HepG2 (cell line): ENCODE results near the gene TNP2. TPM values are rescaled to one million over a fixed set of nuclear protein-coding genes. Genes with fewer than 3 reads are reported as not detected.

ENCODE experiments used
- CCAR2 ChIP-seq: fragments of 200-400 bp; formaldehyde crosslinking; optimal IDR thresholded peaks from 2 replicates; pipeline ENCODE3; 2018; ENCODE audit warnings: low read depth, mild to moderate bottlenecking, low read length, moderate library complexity
- HNF4A ChIP-seq: sonication (generic); formaldehyde crosslinking; IDR thresholded peaks from 2 replicates; pipeline ENCODE4 v1.4.0; 2020; ENCODE audit warnings: missing genetic modification reagents
- IRX3 ChIP-seq: sonication (generic); formaldehyde crosslinking; IDR thresholded peaks from 2 replicates; pipeline ENCODE4 v1.8.1; 2023; ENCODE audit warnings: mild to moderate bottlenecking, low read depth, missing genetic modification reagents, borderline replicate concordance
- JUND ChIP-seq: sonication (generic); formaldehyde crosslinking; IDR thresholded peaks from 2 replicates; pipeline ENCODE4 v1.8.0; 2022; ENCODE audit warnings: mild to moderate bottlenecking, missing genetic modification reagents
- MED1 ChIP-seq: sonication (generic); formaldehyde crosslinking; IDR thresholded peaks from 2 replicates; pipeline ENCODE4 v1.4.0; 2020; ENCODE audit warnings: missing genetic modification reagents
- RBFOX2 ChIP-seq: fragments of 200-400 bp; formaldehyde crosslinking; IDR thresholded peaks from 2 replicates; pipeline ENCODE4 v1.6.1; 2017; ENCODE audit warnings: low read depth, mild to moderate bottlenecking, low read length
- SMAD3 ChIP-seq: sonication (generic); formaldehyde crosslinking; IDR thresholded peaks from 2 replicates; pipeline ENCODE4 v1.4.0; 2020; ENCODE audit warnings: missing genetic modification reagents
- SUZ12 ChIP-seq: fragments of 150-350 bp; IDR thresholded peaks from 2 replicates; pipeline ENCODE4 v1.6.1; 2014; ENCODE audit warnings: low read depth, low read length
- TMF1 ChIP-seq: sonication (generic); formaldehyde crosslinking; IDR thresholded peaks from 2 replicates; pipeline ENCODE4 v1.8.1; 2022; ENCODE audit warnings: low read depth, missing genetic modification reagents
- YEATS2 ChIP-seq: sonication (generic); formaldehyde crosslinking; IDR thresholded peaks from 2 replicates; pipeline ENCODE4 v1.4.0; 2020; ENCODE audit warnings: missing genetic modification reagents, borderline replicate concordance
- ZIK1 ChIP-seq: sonication (generic); formaldehyde crosslinking; IDR thresholded peaks from 2 replicates; pipeline ENCODE4 v1.5.0; 2020; ENCODE audit warnings: mild to moderate bottlenecking, low read depth, missing genetic modification reagents, borderline replicate concordance
- polyA plus RNA-seq, 8 experiments: library from polyadenylated mRNA; depleted of rRNA in 3 of 8; stranded (reverse) in 7 of 8; unstranded in 1 of 8; fragments of >200 nt; fragmentation: Illumina TruSeq in 4 of 8; extraction: Trizol in 4 of 8; gene quantifications; 2 replicates each; pipeline versions ENCODE4 v1.2.1 to v1.2.3, GENCODE V29; 2011 to 2016; ENCODE audit warnings: low read depth in 4 of 8, missing spikeins in 1 of 8, mixed read lengths in 1 of 8; ENCODE audit not compliant: insufficient read depth in 1 of 8
- total RNA-seq, 5 experiments: library from RNA; depleted of rRNA; stranded (reverse); fragments of >200 nt; fragmentation: Illumina TruSeq; extraction: Trizol; gene quantifications; 2 replicates each; pipeline ENCODE4 v1.2.3, GENCODE V29; 2016; ENCODE audit warnings: low read depth in 1 of 5
- TF ChIP-seq, protein P1 (sequence below): sonication (generic); formaldehyde crosslinking; IDR thresholded peaks from 2 replicates; pipeline ENCODE4 v1.4.0; 2020; ENCODE audit warnings: missing genetic modification reagents
- TF ChIP-seq, protein P2 (sequence below): IDR thresholded peaks from 2 replicates; pipeline ENCODE4 v1.6.1; 2012; ENCODE audit warnings: inconsistent platforms
- TF ChIP-seq, protein P3 (sequence below): sonication (generic); formaldehyde crosslinking; IDR thresholded peaks from 2 replicates; pipeline ENCODE4 v1.4.0; 2020; ENCODE audit warnings: missing genetic modification reagents, borderline replicate concordance
- TF ChIP-seq, protein P4 (sequence below): sonication (generic); formaldehyde crosslinking; IDR thresholded peaks from 2 replicates; pipeline ENCODE4 v1.5.1; 2020; ENCODE audit warnings: mild to moderate bottlenecking, missing genetic modification reagents, borderline replicate concordance
- TF ChIP-seq, protein P5 (sequence below): sonication (generic); formaldehyde crosslinking; IDR thresholded peaks from 2 replicates; pipeline ENCODE4 v1.8.0; 2022; ENCODE audit warnings: missing genetic modification reagents, low read depth, mild to moderate bottlenecking, borderline replicate concordance
- TF ChIP-seq, protein P6 (sequence below): IDR thresholded peaks from 2 replicates; pipeline ENCODE4 v1.6.1; 2016

The TNP2 gene
- total and polyA plus RNA-seq, 2 of the 13 experiments (the other 11 are each of a cell fraction or from before 2014, with no cell fraction given), result not detected

DNA sequence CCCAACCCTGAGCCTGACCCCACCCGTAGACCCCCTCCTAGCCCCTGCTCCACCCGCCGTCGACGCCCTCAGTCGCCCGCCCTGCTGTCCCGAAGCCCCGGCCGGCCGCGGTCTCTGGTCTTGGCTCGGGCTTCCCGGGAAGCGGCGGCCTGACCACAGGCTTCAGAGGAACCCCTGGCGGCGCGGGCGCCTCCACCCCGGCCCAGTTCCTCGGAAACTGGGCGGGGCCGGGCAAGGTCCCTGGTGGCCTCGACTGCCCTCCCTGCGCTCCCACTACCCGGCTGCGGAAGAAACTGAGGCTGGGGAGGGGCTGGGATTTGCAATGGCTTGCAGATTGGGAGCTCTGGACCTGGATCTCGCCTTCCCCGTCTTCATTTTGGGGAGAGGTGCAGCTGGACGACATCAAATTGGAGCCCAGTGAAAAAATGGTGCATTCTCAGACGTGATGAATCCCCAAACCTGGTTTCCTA lies 12.4 kb downstream of the TNP2 start (continued):
- TF ChIP-seq, protein P1, sequence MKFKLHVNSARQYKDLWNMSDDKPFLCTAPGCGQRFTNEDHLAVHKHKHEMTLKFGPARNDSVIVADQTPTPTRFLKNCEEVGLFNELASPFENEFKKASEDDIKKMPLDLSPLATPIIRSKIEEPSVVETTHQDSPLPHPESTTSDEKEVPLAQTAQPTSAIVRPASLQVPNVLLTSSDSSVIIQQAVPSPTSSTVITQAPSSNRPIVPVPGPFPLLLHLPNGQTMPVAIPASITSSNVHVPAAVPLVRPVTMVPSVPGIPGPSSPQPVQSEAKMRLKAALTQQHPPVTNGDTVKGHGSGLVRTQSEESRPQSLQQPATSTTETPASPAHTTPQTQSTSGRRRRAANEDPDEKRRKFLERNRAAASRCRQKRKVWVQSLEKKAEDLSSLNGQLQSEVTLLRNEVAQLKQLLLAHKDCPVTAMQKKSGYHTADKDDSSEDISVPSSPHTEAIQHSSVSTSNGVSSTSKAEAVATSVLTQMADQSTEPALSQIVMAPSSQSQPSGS (CRISPR knock-in tag), result no peak
- TF ChIP-seq IRX3 (CRISPR knock-in tag) (no peak), HNF4A (no peak), CCAR2 (peak; percentile 16), SMAD3 (CRISPR knock-in tag) (no peak), SUZ12 (no peak), RBFOX2 (peak; percentile 4; the same call in 1 of the 2 replicates), ZIK1 (CRISPR knock-in tag) (no peak), YEATS2 (CRISPR knock-in tag) (no peak), JUND (CRISPR knock-in tag) (no peak), TMF1 (CRISPR knock-in tag) (no peak), MED1 (CRISPR knock-in tag) (no peak)
- TF ChIP-seq, protein P2, sequence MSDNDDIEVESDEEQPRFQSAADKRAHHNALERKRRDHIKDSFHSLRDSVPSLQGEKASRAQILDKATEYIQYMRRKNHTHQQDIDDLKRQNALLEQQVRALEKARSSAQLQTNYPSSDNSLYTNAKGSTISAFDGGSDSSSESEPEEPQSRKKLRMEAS, result 0 out of 2 replicates have a peak, but pooled peaks have one; percentile 1
- TF ChIP-seq, protein P3, sequence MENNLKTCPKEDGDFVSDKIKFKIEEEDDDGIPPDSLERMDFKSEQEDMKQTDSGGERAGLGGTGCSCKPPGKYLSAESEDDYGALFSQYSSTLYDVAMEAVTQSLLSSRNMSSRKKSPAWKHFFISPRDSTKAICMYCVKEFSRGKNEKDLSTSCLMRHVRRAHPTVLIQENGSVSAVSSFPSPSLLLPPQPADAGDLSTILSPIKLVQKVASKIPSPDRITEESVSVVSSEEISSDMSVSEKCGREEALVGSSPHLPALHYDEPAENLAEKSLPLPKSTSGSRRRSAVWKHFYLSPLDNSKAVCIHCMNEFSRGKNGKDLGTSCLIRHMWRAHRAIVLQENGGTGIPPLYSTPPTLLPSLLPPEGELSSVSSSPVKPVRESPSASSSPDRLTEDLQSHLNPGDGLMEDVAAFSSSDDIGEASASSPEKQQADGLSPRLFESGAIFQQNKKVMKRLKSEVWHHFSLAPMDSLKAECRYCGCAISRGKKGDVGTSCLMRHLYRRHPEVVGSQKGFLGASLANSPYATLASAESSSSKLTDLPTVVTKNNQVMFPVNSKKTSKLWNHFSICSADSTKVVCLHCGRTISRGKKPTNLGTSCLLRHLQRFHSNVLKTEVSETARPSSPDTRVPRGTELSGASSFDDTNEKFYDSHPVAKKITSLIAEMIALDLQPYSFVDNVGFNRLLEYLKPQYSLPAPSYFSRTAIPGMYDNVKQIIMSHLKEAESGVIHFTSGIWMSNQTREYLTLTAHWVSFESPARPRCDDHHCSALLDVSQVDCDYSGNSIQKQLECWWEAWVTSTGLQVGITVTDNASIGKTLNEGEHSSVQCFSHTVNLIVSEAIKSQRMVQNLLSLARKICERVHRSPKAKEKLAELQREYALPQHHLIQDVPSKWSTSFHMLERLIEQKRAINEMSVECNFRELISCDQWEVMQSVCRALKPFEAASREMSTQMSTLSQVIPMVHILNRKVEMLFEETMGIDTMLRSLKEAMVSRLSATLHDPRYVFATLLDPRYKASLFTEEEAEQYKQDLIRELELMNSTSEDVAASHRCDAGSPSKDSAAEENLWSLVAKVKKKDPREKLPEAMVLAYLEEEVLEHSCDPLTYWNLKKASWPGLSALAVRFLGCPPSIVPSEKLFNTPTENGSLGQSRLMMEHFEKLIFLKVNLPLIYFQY (CRISPR knock-in tag), result peak; percentile 45; the same call in 1 of the 2 replicates
- TF ChIP-seq, protein P4, sequence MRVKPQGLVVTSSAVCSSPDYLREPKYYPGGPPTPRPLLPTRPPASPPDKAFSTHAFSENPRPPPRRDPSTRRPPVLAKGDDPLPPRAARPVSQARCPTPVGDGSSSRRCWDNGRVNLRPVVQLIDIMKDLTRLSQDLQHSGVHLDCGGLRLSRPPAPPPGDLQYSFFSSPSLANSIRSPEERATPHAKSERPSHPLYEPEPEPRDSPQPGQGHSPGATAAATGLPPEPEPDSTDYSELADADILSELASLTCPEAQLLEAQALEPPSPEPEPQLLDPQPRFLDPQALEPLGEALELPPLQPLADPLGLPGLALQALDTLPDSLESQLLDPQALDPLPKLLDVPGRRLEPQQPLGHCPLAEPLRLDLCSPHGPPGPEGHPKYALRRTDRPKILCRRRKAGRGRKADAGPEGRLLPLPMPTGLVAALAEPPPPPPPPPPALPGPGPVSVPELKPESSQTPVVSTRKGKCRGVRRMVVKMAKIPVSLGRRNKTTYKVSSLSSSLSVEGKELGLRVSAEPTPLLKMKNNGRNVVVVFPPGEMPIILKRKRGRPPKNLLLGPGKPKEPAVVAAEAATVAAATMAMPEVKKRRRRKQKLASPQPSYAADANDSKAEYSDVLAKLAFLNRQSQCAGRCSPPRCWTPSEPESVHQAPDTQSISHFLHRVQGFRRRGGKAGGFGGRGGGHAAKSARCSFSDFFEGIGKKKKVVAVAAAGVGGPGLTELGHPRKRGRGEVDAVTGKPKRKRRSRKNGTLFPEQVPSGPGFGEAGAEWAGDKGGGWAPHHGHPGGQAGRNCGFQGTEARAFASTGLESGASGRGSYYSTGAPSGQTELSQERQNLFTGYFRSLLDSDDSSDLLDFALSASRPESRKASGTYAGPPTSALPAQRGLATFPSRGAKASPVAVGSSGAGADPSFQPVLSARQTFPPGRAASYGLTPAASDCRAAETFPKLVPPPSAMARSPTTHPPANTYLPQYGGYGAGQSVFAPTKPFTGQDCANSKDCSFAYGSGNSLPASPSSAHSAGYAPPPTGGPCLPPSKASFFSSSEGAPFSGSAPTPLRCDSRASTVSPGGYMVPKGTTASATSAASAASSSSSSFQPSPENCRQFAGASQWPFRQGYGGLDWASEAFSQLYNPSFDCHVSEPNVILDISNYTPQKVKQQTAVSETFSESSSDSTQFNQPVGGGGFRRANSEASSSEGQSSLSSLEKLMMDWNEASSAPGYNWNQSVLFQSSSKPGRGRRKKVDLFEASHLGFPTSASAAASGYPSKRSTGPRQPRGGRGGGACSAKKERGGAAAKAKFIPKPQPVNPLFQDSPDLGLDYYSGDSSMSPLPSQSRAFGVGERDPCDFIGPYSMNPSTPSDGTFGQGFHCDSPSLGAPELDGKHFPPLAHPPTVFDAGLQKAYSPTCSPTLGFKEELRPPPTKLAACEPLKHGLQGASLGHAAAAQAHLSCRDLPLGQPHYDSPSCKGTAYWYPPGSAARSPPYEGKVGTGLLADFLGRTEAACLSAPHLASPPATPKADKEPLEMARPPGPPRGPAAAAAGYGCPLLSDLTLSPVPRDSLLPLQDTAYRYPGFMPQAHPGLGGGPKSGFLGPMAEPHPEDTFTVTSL (CRISPR knock-in tag), result peak; percentile 71
- TF ChIP-seq, protein P5, sequence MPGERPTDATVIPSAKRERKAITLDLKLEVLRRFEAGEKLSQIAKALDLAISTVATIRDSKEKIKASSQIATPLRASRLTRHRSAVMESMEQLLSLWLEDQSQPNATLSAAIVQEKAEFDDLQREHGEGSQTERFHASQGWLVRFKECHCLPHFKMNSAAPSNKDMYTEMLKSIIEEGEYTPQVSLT (CRISPR knock-in tag), result no peak
- TF ChIP-seq, protein P6, sequence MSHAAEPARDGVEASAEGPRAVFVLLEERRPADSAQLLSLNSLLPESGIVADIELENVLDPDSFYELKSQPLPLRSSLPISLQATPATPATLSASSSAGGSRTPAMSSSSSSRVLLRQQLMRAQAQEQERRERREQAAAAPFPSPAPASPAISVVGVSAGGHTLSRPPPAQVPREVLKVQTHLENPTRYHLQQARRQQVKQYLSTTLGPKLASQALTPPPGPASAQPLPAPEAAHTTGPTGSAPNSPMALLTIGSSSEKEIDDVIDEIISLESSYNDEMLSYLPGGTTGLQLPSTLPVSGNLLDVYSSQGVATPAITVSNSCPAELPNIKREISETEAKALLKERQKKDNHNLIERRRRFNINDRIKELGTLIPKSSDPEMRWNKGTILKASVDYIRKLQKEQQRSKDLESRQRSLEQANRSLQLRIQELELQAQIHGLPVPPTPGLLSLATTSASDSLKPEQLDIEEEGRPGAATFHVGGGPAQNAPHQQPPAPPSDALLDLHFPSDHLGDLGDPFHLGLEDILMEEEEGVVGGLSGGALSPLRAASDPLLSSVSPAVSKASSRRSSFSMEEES (CRISPR knock-in tag), result no peak
